ENCODE results near the gene GRAP2.
"Not testable (repeated sequence)": the region's sequence is repeated elsewhere in the genome, so short reads cannot be mapped to it uniquely, and the experiment has no call there.

Gene GRAP2

GRCh38 chr22:39992894-39993293 lies 92.0 kb downstream of the GRAP2 start:
- not testable (repeated sequence) for H3K4me3 ChIP-seq (ENCODE audit: low read length); H3K36me3 ChIP-seq (ENCODE audit: control insufficient read depth, insufficient read depth, low read length); H2BK15ac ChIP-seq (replicated peaks; ENCODE audit: low read depth); H3K23ac ChIP-seq (ENCODE audit: low read length); H4K5ac ChIP-seq (ENCODE audit: low read length); H2BK5ac ChIP-seq (ENCODE audit: low read length); H3K56ac ChIP-seq (ENCODE audit: low read length); H3K18ac ChIP-seq (ENCODE audit: low read length); H2BK120ac ChIP-seq (ENCODE audit: low read depth, low read length); H3K79me1 ChIP-seq (ENCODE audit: low read length); DNase-seq; H4K8ac ChIP-seq (ENCODE audit: low read depth, low read length); H3K27ac ChIP-seq (ENCODE audit: low read depth, low read length); H3K4me2 ChIP-seq (ENCODE audit: low read length); H3K79me2 ChIP-seq (ENCODE audit: control insufficient read depth, insufficient read depth, low read length); H3K4ac ChIP-seq (ENCODE audit: low read depth, low read length); H3K27me3 ChIP-seq (ENCODE audit: insufficient read depth, low read length, poor library complexity); H3K9ac ChIP-seq (ENCODE audit: low read length); H2AK5ac ChIP-seq (ENCODE audit: low read length)
- WGBS (ENCODE audit: extremely low coverage, insufficient coverage, low lambda C conversion rate): no CpG with 5 or more reads among the region's 7 CpGs
- H3K4me1 ChIP-seq (ENCODE audit: control insufficient read depth, low read depth, low read length): peaks cover 15% of the 10 kb centered on the region

GRCh38 chr22:39994041-39994565 lies 93.2 kb downstream of the GRAP2 start:
- Histone ChIP-seq H3K79me2 (ENCODE audit: control insufficient read depth, insufficient read depth, low read length) (peaks cover 9% of the 10 kb centered on the region), H3K56ac (ENCODE audit: low read length) (peak overlapping the region; percentile 8), H3K4ac (ENCODE audit: low read depth, low read length) (no peak overlapping the region), H3K4me2 (ENCODE audit: low read length) (peak overlapping the region; percentile 2), H2BK5ac (ENCODE audit: low read length) (no peak overlapping the region), H3K4me1 (ENCODE audit: control insufficient read depth, low read depth, low read length) (peaks cover 21% of the 10 kb centered on the region), H3K79me1 (ENCODE audit: low read length) (peaks cover 9% of the 10 kb centered on the region), H2BK15ac (replicated peaks; ENCODE audit: low read depth) (no peak overlapping the region), H3K9ac (ENCODE audit: low read length) (peak overlapping the region; percentile 23), H3K27me3 (ENCODE audit: insufficient read depth, low read length, poor library complexity) (no peaks in the 10 kb centered on the region), H4K8ac (ENCODE audit: low read depth, low read length) (no peak overlapping the region), H3K18ac (ENCODE audit: low read length) (peak overlapping the region; percentile 93), H2AK5ac (ENCODE audit: low read length) (no peak overlapping the region), H3K23ac (ENCODE audit: low read length) (no peak overlapping the region), H3K36me3 (ENCODE audit: control insufficient read depth, insufficient read depth, low read length) (no peaks in the 10 kb centered on the region), H3K4me3 (ENCODE audit: low read length) (no peak overlapping the region), H3K27ac (ENCODE audit: low read depth, low read length) (no peak overlapping the region), H4K5ac (ENCODE audit: low read length) (no peak overlapping the region), H2BK120ac (ENCODE audit: low read depth, low read length) (no peak overlapping the region)
- no peak for DNase-seq
- no CpG with 5 or more reads among the region's 20 CpGs for WGBS (ENCODE audit: extremely low coverage, insufficient coverage, low lambda C conversion rate)

GRCh38 chr22:39994566-39995392 lies 93.9 kb downstream of the GRAP2 start, which contains the start of gene FAM83F:
FAM83F (plus strand) TSS chr22:39994954; CDS start chr22:39995043, 89 bp downstream.
- Histone ChIP-seq H3K27ac (ENCODE audit: low read depth, low read length) (no peak within 1 kb of the TSS), H3K23ac (ENCODE audit: low read length) (peak within 1 kb of the TSS; percentile 74), H2BK5ac (ENCODE audit: low read length) (no peak within 1 kb of the TSS), H3K36me3 (ENCODE audit: control insufficient read depth, insufficient read depth, low read length) (no peaks in the 10 kb centered on the region), H2BK120ac (ENCODE audit: low read depth, low read length) (no peak within 1 kb of the TSS), H3K79me1 (ENCODE audit: low read length) (peaks cover 15% of the 10 kb centered on the region), H3K4me2 (ENCODE audit: low read length) (peak within 1 kb of the TSS; percentile 79), H3K4ac (ENCODE audit: low read depth, low read length) (peak within 1 kb of the TSS; percentile 75), H3K27me3 (ENCODE audit: insufficient read depth, low read length, poor library complexity) (no peaks in the 10 kb centered on the region), H2BK15ac (replicated peaks; ENCODE audit: low read depth) (no peak within 1 kb of the TSS), H3K4me1 (ENCODE audit: control insufficient read depth, low read depth, low read length) (peaks cover 27% of the 10 kb centered on the region), H3K18ac (ENCODE audit: low read length) (peak within 1 kb of the TSS; percentile 93), H4K8ac (ENCODE audit: low read depth, low read length) (no peak within 1 kb of the TSS), H3K4me3 (ENCODE audit: low read length) (peak within 1 kb of the TSS; percentile 59), H2AK5ac (ENCODE audit: low read length) (no peak within 1 kb of the TSS), H4K5ac (ENCODE audit: low read length) (no peak within 1 kb of the TSS), H3K79me2 (ENCODE audit: control insufficient read depth, insufficient read depth, low read length) (peaks cover 16% of the 10 kb centered on the region), H3K9ac (ENCODE audit: low read length) (peak within 1 kb of the TSS; percentile 86), H3K56ac (ENCODE audit: low read length) (peak within 1 kb of the TSS; percentile 92)
- peak; percentile 79 for DNase-seq
- no CpG with 5 or more reads among the region's 115 CpGs for WGBS (ENCODE audit: extremely low coverage, insufficient coverage, low lambda C conversion rate)

GRCh38 chr22:39995393-39996252 lies 94.7 kb downstream of the GRAP2 start:
- no peak overlapping the region for H2BK15ac ChIP-seq (replicated peaks; ENCODE audit: low read depth)
- no peak overlapping the region for H2BK5ac ChIP-seq (ENCODE audit: low read length)
- H3K4ac ChIP-seq (ENCODE audit: low read depth, low read length): peak overlapping the region; percentile 75
- no peak overlapping the region for H3K27ac ChIP-seq (ENCODE audit: low read depth, low read length)
- no peak overlapping the region for H2AK5ac ChIP-seq (ENCODE audit: low read length)
- H3K4me2 ChIP-seq (ENCODE audit: low read length): peak overlapping the region; percentile 79
- peak overlapping the region; percentile 74 for H3K23ac ChIP-seq (ENCODE audit: low read length)
- peak overlapping the region; percentile 93 for H3K18ac ChIP-seq (ENCODE audit: low read length)
- no peaks in the 10 kb centered on the region for H3K36me3 ChIP-seq (ENCODE audit: control insufficient read depth, insufficient read depth, low read length)
- peak overlapping the region; percentile 86 for H3K9ac ChIP-seq (ENCODE audit: low read length)
- H2BK120ac ChIP-seq (ENCODE audit: low read depth, low read length): no peak overlapping the region
- H3K79me1 ChIP-seq (ENCODE audit: low read length): peaks cover 19% of the 10 kb centered on the region
- H4K8ac ChIP-seq (ENCODE audit: low read depth, low read length): no peak overlapping the region
- H3K4me3 ChIP-seq (ENCODE audit: low read length): peak overlapping the region; percentile 59
- peak overlapping the region; percentile 92 for H3K56ac ChIP-seq (ENCODE audit: low read length)
- H3K79me2 ChIP-seq (ENCODE audit: control insufficient read depth, insufficient read depth, low read length): peaks cover 22% of the 10 kb centered on the region
- no peaks in the 10 kb centered on the region for H3K27me3 ChIP-seq (ENCODE audit: insufficient read depth, low read length, poor library complexity)
- H4K5ac ChIP-seq (ENCODE audit: low read length): no peak overlapping the region
- no CpG with 5 or more reads among the region's 35 CpGs for WGBS (ENCODE audit: extremely low coverage, insufficient coverage, low lambda C conversion rate)
- peak; percentile 35 for DNase-seq
- H3K4me1 ChIP-seq (ENCODE audit: control insufficient read depth, low read depth, low read length): peaks cover 32% of the 10 kb centered on the region

GRCh38 chr22:39996732-39997131 lies 95.8 kb downstream of the GRAP2 start:
- Histone ChIP-seq H2BK120ac (ENCODE audit: low read depth, low read length) (no peak overlapping the region), H4K8ac (ENCODE audit: low read depth, low read length) (no peak overlapping the region), H3K9ac (ENCODE audit: low read length) (peak overlapping the region; percentile 24), H3K4ac (ENCODE audit: low read depth, low read length) (no peak overlapping the region), H3K18ac (ENCODE audit: low read length) (peak overlapping the region; percentile 28), H4K5ac (ENCODE audit: low read length) (no peak overlapping the region), H2BK15ac (replicated peaks; ENCODE audit: low read depth) (no peak overlapping the region), H3K4me3 (ENCODE audit: low read length) (no peak overlapping the region), H2BK5ac (ENCODE audit: low read length) (no peak overlapping the region), H3K79me1 (ENCODE audit: low read length) (peaks cover 21% of the 10 kb centered on the region), H3K27me3 (ENCODE audit: insufficient read depth, low read length, poor library complexity) (no peaks in the 10 kb centered on the region), H3K23ac (ENCODE audit: low read length) (no peak overlapping the region), H3K4me2 (ENCODE audit: low read length) (peak overlapping the region; percentile 9), H3K27ac (ENCODE audit: low read depth, low read length) (no peak overlapping the region), H2AK5ac (ENCODE audit: low read length) (peak overlapping the region; percentile 23), H3K4me1 (ENCODE audit: control insufficient read depth, low read depth, low read length) (peaks cover 38% of the 10 kb centered on the region), H3K56ac (ENCODE audit: low read length) (peak overlapping the region; percentile 49), H3K79me2 (ENCODE audit: control insufficient read depth, insufficient read depth, low read length) (peaks cover 24% of the 10 kb centered on the region), H3K36me3 (ENCODE audit: control insufficient read depth, insufficient read depth, low read length) (no peaks in the 10 kb centered on the region)
- no CpG with 5 or more reads among the region's 3 CpGs for WGBS (ENCODE audit: extremely low coverage, insufficient coverage, low lambda C conversion rate)
- DNase-seq: no peak
